ENCODE data around the gene ZBTB9.

- TF ChIP-seq CTCF (IDR thresholded peaks at IDR 0.05) (no peak), POLR2A (IDR thresholded peaks at IDR 0.05) (no peak)
Measured at GRCh38 chr6:33445119-33445603, 9.2 kb upstream of the ZBTB9 start.

All from gastroesophageal sphincter (tissue), 3 donors.